AG20443 (cell line): ENCODE measurements around the gene RSAD2.

Experiments used
- DNase-seq: peaks from one replicate; pipeline ENCODE4 v3.0.0; 2012; ENCODE audit warnings: low spot score, mixed read lengths

The RSAD2 gene

DNA sequence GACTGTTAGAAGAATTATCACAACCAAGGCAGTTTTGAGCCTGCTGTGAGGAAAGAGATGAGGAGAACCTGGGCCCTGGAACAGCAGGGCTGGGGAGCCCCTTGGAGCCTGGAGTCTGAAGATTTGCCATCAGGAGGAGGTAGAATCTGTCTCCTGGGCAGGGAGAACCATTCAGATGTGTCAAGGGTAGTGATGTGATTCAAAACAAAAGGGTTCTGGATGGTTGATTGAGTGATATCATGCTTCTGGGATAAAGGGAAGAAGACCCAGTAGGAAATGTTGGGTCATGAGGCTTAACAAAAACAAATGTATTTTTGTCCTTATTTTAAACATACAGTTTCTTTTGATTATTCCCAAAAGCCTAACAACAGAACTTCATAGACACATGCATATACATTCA, 68.2 kb downstream of the RSAD2 start:
- DNase-seq, result no peak

DNA sequence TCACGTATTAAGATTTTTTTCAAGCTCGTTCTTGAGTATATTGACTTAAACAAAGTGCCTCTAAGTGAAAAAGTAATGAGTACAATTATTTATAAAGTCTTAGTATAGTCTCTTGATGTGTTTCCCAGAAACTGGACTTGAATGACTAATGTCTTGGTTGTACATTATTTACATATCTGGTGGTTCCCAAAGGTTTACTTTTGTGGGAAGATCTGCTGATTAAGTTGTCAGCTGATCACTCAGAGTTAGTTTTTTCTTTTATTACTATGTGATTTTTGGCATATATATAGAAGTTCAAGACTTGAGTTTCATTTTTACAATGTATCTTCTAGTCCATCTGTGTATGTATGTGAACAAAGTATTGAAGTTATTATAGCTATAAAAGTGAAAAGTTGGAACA, 69.1 kb downstream of the RSAD2 start:
- peak; percentile 9 for DNase-seq
